Heart right ventricle (tissue), 16 donors: ENCODE measurements around the gene PYCR2. TPM values are rescaled to one million over a fixed set of nuclear protein-coding genes. Genes with fewer than 3 reads are reported as not detected.

ENCODE experiments used
- ATAC-seq, 8 donors: fragments of 200-7000 bp; cut with Tn5 transposase; one replicate each; pipeline ENCODE4 v1.9.1; 2020; ENCODE audit warnings: mild to moderate bottlenecking in 8 of 8, moderate library complexity in 8 of 8, moderate number of reproducible peaks in 1 of 8
- DNase-seq, 2 donors: peaks; one replicate each; pipeline ENCODE4 v3.0.0-alpha.2; 2020
- H3K27ac ChIP-seq, 10 donors: fragments of 200-600 bp; sonication (generic) in 2 of 10; one replicate each; pipeline versions ENCODE4 v1.5.0 to v1.8.0; 2020 to 2022; ENCODE audit warnings: mild to moderate bottlenecking in 3 of 10
- H3K27me3 ChIP-seq, 7 donors: fragments of 200-600 bp; one replicate each; pipeline ENCODE4 v1.8.0; 2021 to 2022; ENCODE audit warnings: mild to moderate bottlenecking in 2 of 7
- H3K36me3 ChIP-seq, 9 donors: fragments of 200-600 bp; sonication (generic) in 1 of 9; one replicate each; pipeline versions ENCODE4 v1.5.0 to v1.8.0; 2020 to 2022; ENCODE audit warnings: mild to moderate bottlenecking in 2 of 9
- H3K4me1 ChIP-seq, 9 donors: fragments of 200-600 bp; sonication (generic) in 1 of 9; one replicate each; pipeline versions ENCODE4 v1.5.0 to v1.8.0; 2020 to 2022; ENCODE audit warnings: mild to moderate bottlenecking in 4 of 9
- H3K4me3 ChIP-seq, 10 donors: fragments of 200-600 bp; sonication (generic) in 2 of 10; one replicate each; pipeline versions ENCODE4 v1.5.0 to v1.8.0; 2020 to 2022; ENCODE audit warnings: mild to moderate bottlenecking in 7 of 10, moderate library complexity in 2 of 10
- H3K9me3 ChIP-seq, 11 donors: fragments of 200-600 bp in 10 of 11; sonication (generic) in 2 of 11; one replicate each; pipeline versions ENCODE4 v1.5.0 to v1.8.0; 2013 to 2022; ENCODE audit warnings: mild to moderate bottlenecking in 2 of 11, control low read depth in 1 of 11, moderate library complexity in 1 of 11
- CTCF ChIP-seq, 9 donors: fragments of 200-600 bp; sonication (generic) in 2 of 9; IDR thresholded peaks; one replicate each; pipeline versions ENCODE4 v1.5.0 to v1.8.0; 2021 to 2022; ENCODE audit warnings: antibody characterized with exemption in 9 of 9, mild to moderate bottlenecking in 5 of 9, moderate library complexity in 1 of 9
- WGBS, 2 donors: extraction: QIAGEN DNeasy Blood & Tissue Kit; methylation state at CpG; one replicate each; pipeline ENCODE4 v1.1.7; 2013; ENCODE audit warnings: inconsistent platforms in 1 of 2; 5-methylcytosine and 5-hydroxymethylcytosine counted together
- intact Hi-C, 10 donors: fragments of 100-400 bp; cut with DNase I; formaldehyde crosslinking; loops; one replicate each; pipeline versions ENCODE4 v1.11.1 to v1.14.2; 2022
- polyA plus RNA-seq, 2 donors: library from polyadenylated mRNA; stranded (reverse); fragments of 200-250 nt; gene quantifications; one replicate each; pipeline ENCODE4 v1.2.3, GENCODE V29; 2013
- total RNA-seq, 10 donors: library from RNA; stranded (reverse); fragmentation: NEBNext Ultra II Directional in 3 of 10; extraction: Animal tissue kit (Norgen Biotek cat#: 25700) in 3 of 10; gene quantifications; one replicate each; pipeline versions ENCODE4 v1.2.1 to v1.2.4, GENCODE V29; 2021 to 2023
- donor health status: Arrhythmogenic right ventricular cardiomyopathy.
- donor health status: ischemic (EF 13 %, LVEDD 7.1; RV severe dilation, severe dysfunction).
- donor health status: healthy with polysubstance abuse.
- donor health status: DM: no; HTN: yes; CAD: no.
- donor health status: DM: no; HTN: no; CAD: no.
- donor health status: ischemic (EF 25% LVEDD 6.9; RV normal size, moderate dysfunction).
- donor health status: ischemic (EF 25% LVEDD 5.7; RV mildly dilated, moderate dysfunction).
- donor health status: healthy.
- donor health status: DM: yes; HTN: yes; CAD: no.
- donor health status: Ischemic cardiomyopathy.
- donor health status: ischemic (EF 35%, LVEDD 5.7; RV mildly dilated, moderate dysfunction).
- donor health status: nonischemic (EF 11% LVEDD 7.7; RV severe dilation, severe dysfunction).
- donor health status: DM: yes; HTN: yes; CAD: no.
- donor health status: PGD.
- donor health status: ischemic (EF 29% LVEDD 5.4; RV normal size, mild dysfunction).
- donor health status: nonischemic (EF 23%, LVEDD 6.1; RV moderate dilation, normal function).

PYCR2 gene
- total and polyA plus RNA-seq, 12 donors, result 42.5 to 96.0 (median 62.7) TPM

DNA sequence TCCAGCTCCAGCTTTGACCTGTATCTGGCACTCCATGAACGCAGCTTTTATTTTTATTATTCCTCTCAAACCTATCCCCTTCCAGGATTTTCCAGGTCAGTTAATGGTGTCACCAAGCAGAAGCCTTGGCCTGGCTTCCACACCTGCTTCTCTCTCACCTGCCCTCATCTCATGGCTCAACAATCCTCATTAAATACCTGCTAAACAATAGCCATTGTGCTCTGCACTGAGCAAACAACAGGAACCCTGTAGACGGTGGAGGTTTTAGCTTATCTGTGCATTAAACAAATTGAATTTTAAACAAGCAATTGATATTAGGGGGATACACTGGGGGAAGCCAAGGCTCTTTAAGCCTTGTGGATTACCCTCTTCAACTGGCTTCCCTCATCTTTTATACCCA is 15.3 kb downstream of the PYCR2 start:
- peaks cover 0 to 15% (median 0%) of the 10 kb centered on the region in 9 donors for H3K36me3 ChIP-seq
- no peak for DNase-seq
- H3K4me1 ChIP-seq, result peaks cover 0 to 13% (median 4%) of the 10 kb centered on the region in 9 donors
- no peak overlapping the region for H3K27ac ChIP-seq
- no peaks in the 10 kb centered on the region for H3K27me3 ChIP-seq
- 77 to 78% methylated on average over 2 of the region's 2 CpGs for WGBS, 2 donors
- no peak for TF ChIP-seq CTCF (IDR thresholded peaks at IDR 0.05)
- H3K4me3 ChIP-seq, result no peak overlapping the region
- no peak for ATAC-seq
- no peaks in the 10 kb centered on the region for H3K9me3 ChIP-seq
- intact Hi-C loops, result loop anchor here in 3 of 10 donors (2.0 to 10.0 kb wide), 3 partner anchors 131 to 434 kb away; partner anchors contain the start of gene SRP9 (in 2 of the 3)

- no peak overlapping the region for H3K27ac ChIP-seq
- DNase-seq, result no peak
- H3K27me3 ChIP-seq, result no peaks in the 10 kb centered on the region
- H3K9me3 ChIP-seq, result no peaks in the 10 kb centered on the region
- intact Hi-C loops, result loop anchor here in 3 of 10 donors (2.0 to 10.0 kb wide), 3 partner anchors 131 to 433 kb away; partner anchors contain the start of gene SRP9 (in 2 of the 3)
- no peak for TF ChIP-seq CTCF (IDR thresholded peaks at IDR 0.05)
- no peak for ATAC-seq
- H3K4me3 ChIP-seq, result no peak overlapping the region
- H3K4me1 ChIP-seq, result peaks cover 0 to 13% (median 4%) of the 10 kb centered on the region in 9 donors
- peaks cover 0 to 8% (median 0%) of the 10 kb centered on the region in 9 donors for H3K36me3 ChIP-seq
- 87 to 90% methylated on average over 5 of the region's 5 CpGs for WGBS, 2 donors
These were observed 15.9 kb downstream of the PYCR2 start for GRCh38 chr1:225908013-225908640.

GRCh38 chr1:225907341-225907740 is 16.7 kb downstream of the PYCR2 start:
- TF ChIP-seq CTCF (IDR thresholded peaks at IDR 0.05), result no peak
- 95 to 98% methylated on average over 7 of the region's 7 CpGs for WGBS, 2 donors
- H3K36me3 ChIP-seq, result peaks cover 0 to under 1% (median 0%) of the 10 kb centered on the region in 9 donors
- H3K4me1 ChIP-seq, result peaks cover 0 to 13% (median 4%) of the 10 kb centered on the region in 9 donors
- H3K27me3 ChIP-seq, result no peaks in the 10 kb centered on the region
- intact Hi-C loops, result loop anchor here in 2 of 10 donors (5.0 to 10.0 kb wide), 2 partner anchors 130 to 133 kb away; partner anchors contain the start of gene SRP9 (in 2 of the 2)
- no peaks in the 10 kb centered on the region for H3K9me3 ChIP-seq
- DNase-seq, result no peak
- no peak for ATAC-seq
- no peak overlapping the region for H3K27ac ChIP-seq
- no peak overlapping the region for H3K4me3 ChIP-seq

DNA sequence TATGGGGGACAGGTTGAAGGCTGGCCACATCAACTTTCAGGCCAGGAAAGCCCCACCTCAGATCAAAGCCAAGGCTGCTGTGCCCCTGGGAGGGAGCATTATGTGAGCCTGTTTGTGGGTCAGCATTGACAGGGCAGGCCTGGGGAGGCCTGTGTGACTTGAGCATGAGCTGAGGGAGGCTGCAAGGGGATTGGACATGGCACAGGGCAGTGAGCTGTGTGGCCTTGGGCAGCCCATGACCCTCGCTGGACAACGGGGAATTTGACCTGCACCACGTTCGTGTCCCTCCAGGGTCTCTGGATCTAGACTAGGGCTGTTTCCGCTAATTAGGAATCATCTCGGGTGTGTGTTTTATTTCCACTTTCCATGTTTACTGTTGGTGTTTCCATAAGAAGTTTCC is 17.6 kb downstream of the PYCR2 start:
- H3K36me3 ChIP-seq, result no peaks in the 10 kb centered on the region
- ATAC-seq (no peak), DNase-seq (no peak)
- H3K4me3 ChIP-seq, result no peak overlapping the region
- TF ChIP-seq CTCF (IDR thresholded peaks at IDR 0.05), result no peak
- H3K9me3 ChIP-seq, result no peaks in the 10 kb centered on the region
- H3K4me1 ChIP-seq, result peaks cover 0 to 8% (median 4%) of the 10 kb centered on the region in 9 donors
- no peaks in the 10 kb centered on the region for H3K27me3 ChIP-seq
- no peak overlapping the region for H3K27ac ChIP-seq
- intact Hi-C loops, result loop anchor here in 2 of 10 donors (5.0 to 10.0 kb wide), 2 partner anchors 129 to 132 kb away; partner anchors contain the start of gene SRP9 (in 2 of the 2)
- WGBS, 2 donors, result 94 to 95% methylated on average over 6 of the region's 6 CpGs
